T1000 (cell line): ENCODE measurements around the gene TACC2.
"Not testable (repeated sequence)": the region's sequence is repeated elsewhere in the genome, so short reads cannot be mapped to it uniquely, and the experiment has no call there.

ENCODE experiments used
- DNase-seq: peaks from one replicate; lab custom pipeline; 2025; ENCODE audit warnings: mixed read lengths; lab: John Stamatoyannopoulos, UW

Gene TACC2

GRCh38 chr10:122190176-122190943 lies 201.4 kb downstream of the TACC2 start:
- DNase-seq, result no peak

GRCh38 chr10:122191936-122192541 lies 203.1 kb downstream of the TACC2 start:
- DNase-seq, result no peak

- DNase-seq, result no peak
Observed at GRCh38 chr10:122194251-122194650, 205.3 kb downstream of the TACC2 start.

- DNase-seq, result no peak
Observed at GRCh38 chr10:122196218-122196617, 207.3 kb downstream of the TACC2 start.

GRCh38 chr10:122197611-122198222 lies 208.8 kb downstream of the TACC2 start:
- DNase-seq, result no peak

- no peak for DNase-seq
Observed at GRCh38 chr10:122198631-122199030, 209.7 kb downstream of the TACC2 start.

- DNase-seq, result no peak
Observed at GRCh38 chr10:122199070-122199469, 210.1 kb downstream of the TACC2 start.

- DNase-seq, result no peak
Observed at GRCh38 chr10:122199689-122200088, 210.7 kb downstream of the TACC2 start.

- DNase-seq, result no peak
Observed at GRCh38 chr10:122201401-122201800, 212.4 kb downstream of the TACC2 start.

- not testable (repeated sequence) for DNase-seq
Observed at GRCh38 chr10:122203180-122203579, 214.2 kb downstream of the TACC2 start.

- no peak for DNase-seq
Observed at GRCh38 chr10:122204691-122205489, 215.9 kb downstream of the TACC2 start.

GRCh38 chr10:122206471-122207065 lies 217.6 kb downstream of the TACC2 start:
- no peak for DNase-seq

GRCh38 chr10:122207163-122207562 lies 218.2 kb downstream of the TACC2 start:
- DNase-seq, result no peak

GRCh38 chr10:122207596-122207995 lies 218.6 kb downstream of the TACC2 start:
- no peak for DNase-seq

GRCh38 chr10:122208571-122209430 lies 219.8 kb downstream of the TACC2 start:
- no peak for DNase-seq

GRCh38 chr10:122210481-122211265 lies 221.7 kb downstream of the TACC2 start:
- DNase-seq, result no peak

- no peak for DNase-seq
Observed at GRCh38 chr10:122213364-122213763, 224.4 kb downstream of the TACC2 start.

- no peak for DNase-seq
Observed at GRCh38 chr10:122213766-122214165, 224.8 kb downstream of the TACC2 start.

- no peak for DNase-seq
Observed at GRCh38 chr10:122216047-122216446, 227.1 kb downstream of the TACC2 start.

GRCh38 chr10:122219340-122219739 lies 230.4 kb downstream of the TACC2 start:
- DNase-seq, result no peak
